ENCODE data around the gene DHX29.
"Not testable (repeated sequence)": the region's sequence is repeated elsewhere in the genome, so short reads cannot be mapped to it uniquely, and the experiment has no call there.

The DHX29 gene

DNA sequence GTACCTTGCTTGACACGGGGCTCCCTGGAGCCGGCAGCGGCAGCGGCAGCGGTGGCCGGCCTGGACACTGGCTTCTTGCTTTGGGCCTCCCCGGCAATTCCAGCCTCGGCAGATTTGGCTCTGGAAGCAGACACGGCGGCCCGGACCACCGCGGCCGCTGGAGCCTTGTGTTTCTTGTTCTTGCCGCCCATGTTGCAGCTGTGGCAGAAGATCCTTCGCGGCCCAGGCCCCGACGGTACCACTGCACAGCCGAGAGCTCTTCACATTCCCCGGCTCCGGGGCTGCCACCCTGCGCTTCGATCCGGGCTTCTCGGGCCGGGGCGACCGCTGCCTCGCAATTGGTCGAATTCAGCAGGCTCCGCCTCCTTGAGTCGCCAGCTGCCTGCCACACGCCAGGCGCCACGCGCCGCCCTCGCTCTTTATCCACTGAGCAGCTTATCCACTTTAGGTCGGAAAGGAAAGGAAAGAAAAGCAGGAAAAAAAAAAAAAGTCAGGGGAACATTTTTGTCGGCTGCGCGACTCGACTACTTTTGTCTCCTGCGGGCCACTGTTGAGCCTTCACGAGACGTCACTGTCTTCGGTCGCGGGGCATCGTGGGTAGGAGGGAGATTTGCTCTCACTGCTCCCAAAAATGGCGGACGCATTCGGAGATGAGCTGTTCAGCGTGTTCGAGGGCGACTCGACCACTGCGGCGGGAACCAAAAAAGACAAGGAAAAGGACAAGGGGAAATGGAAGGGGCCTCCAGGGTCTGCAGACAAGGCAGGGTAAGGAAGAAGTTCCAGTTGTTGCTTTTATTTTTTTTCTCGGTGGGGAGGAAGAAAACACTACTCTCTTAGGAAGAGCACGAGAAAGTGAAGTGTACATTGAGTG lies at the start of gene DHX29, which contains the start of gene MTREX:
DHX29 (minus strand) TSS at position 312 of the 871 bp plus-strand sequence; CDS start at position 191, 121 bp downstream.
MTREX (plus strand) TSS at position 607 of the 871 bp plus-strand sequence; CDS start at position 632, 25 bp downstream.
- peak; percentile 77 for DNase-seq

- no peak for DNase-seq
Observed at GRCh38 chr5:55356896-55357295, 49.4 kb upstream of the DHX29 start.

GRCh38 chr5:55350754-55351153 lies 43.3 kb upstream of the DHX29 start:
- no peak for DNase-seq

DNA sequence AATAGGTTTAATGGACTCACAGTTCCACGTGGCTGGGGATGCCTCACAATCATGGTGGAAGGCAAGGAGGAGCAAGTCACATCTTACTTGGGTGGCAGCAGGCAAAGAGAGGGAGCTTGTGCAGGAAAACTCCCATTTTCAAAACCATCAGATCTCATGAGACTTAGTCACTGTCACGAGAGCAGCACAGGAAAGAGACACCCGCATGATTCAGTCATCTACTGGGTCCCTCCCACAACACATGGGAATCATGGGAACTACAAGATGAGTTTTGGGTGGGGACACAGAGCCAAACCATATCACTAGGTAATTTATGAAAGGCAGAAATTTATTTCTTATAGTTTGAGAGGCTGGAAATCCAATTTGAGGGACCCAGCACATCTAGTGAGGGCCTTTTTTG lies 40.3 kb upstream of the DHX29 start:
- DNase-seq: no peak

- DNase-seq: no peak
Observed at GRCh38 chr5:55345327-55345726, 37.8 kb upstream of the DHX29 start.

- no peak for DNase-seq
Observed at GRCh38 chr5:55344392-55344992, 37.0 kb upstream of the DHX29 start.

DNA sequence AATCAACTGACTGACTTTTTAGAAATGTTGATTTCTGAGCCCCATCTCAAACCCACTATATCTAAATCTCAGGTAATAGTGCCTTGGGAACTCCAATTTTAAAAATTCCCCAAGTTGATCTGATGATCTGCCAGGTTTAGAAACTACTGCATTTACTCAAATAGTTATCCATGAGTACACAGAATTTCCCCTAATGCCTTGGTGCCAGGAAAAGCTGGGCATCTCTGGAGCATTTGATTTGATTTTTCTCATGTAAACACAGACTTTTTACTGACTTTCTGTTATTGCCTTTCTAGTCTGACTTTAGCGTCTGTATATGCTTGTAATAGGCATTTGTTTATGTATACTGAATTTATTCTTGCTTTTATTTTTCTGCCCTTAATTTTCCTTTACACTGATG lies 36.1 kb upstream of the DHX29 start:
- DNase-seq: no peak

DNA sequence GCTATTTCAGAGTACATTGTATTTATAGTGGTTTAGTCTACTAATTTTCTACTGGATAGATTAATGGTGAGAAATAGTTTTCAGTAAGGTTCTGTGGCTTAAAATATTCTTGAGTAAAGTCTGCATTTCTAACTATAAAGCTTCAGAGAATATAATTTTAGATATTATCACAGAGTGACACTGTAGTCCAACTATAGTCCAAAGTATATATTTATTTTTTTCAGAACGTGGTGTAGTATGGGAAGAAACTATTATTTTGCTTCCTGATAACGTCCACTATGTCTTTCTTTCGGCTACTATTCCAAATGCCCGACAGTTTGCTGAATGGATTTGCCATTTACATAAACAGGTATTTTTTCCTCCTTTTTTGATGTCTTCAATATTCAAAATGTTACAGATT lies 35.6 kb upstream of the DHX29 start:
- DNase-seq: no peak

DNA sequence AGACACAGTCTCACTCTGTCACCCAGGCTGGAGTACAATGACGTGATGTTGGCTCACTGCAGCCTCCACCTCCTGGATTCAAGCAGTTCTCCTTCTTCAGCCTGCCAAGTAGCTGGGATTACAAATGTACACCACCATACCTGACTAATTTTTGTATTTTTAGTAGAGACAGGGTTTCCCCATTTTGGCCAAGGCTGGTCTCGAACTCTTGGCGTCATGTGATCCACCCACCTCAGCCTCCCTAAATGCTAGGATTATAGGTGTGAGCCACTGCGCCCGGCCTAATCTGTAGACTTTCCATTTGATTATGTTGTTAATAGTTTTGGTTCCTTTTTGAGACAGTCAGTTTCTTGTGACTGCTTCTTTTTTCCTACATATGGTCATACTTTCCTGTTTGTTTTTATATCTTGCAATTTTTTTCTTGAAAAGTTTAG lies 31.3 kb upstream of the DHX29 start:
- no peak for DNase-seq

DNA sequence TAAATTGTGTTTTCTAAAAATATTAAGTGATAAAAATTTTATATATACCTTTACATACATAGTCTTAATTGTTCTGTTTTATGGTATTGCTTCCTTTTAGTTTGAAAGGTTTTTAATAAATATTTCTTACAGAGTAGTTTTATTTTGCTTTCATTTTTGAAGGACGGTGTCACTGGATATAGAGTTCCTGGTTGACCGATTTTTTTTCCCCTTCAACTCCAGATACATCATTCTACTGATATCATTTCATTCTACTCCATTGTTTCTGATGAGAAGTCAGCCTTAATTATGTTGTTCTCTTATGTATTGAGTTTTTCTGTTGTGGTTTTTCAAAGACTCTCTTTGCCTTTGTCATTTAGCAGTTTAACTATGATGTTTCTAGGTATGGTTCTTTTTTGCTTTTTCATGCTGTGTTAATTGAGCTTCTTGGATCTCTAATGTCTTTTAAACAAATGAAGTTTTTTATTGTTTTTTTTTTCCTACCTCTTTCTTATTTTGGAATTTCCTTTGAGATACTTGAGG lies 30.7 kb upstream of the DHX29 start:
- DNase-seq: no peak

- DNase-seq: no peak
Observed at GRCh38 chr5:55333811-55334210, 26.3 kb upstream of the DHX29 start.

DNA sequence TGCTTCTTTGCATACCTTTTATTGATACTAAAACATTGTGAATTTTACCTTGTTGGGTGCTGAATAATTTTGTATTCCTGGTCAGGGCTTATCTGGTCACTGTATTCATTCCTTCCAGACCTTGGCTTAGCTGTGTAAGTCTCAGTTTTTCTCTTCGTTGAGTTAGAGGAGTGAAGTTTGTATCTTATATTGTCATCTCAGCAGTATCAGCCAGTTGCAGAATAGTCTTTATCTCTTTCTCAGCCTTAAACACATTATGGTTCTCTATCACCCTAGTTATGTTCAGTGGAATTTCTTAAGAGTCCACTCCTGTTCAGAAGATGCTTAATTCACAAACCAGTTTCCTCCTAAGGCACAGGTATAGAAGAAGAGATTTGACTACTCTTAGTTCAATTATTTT lies 25.5 kb upstream of the DHX29 start:
- DNase-seq: no peak

DNA sequence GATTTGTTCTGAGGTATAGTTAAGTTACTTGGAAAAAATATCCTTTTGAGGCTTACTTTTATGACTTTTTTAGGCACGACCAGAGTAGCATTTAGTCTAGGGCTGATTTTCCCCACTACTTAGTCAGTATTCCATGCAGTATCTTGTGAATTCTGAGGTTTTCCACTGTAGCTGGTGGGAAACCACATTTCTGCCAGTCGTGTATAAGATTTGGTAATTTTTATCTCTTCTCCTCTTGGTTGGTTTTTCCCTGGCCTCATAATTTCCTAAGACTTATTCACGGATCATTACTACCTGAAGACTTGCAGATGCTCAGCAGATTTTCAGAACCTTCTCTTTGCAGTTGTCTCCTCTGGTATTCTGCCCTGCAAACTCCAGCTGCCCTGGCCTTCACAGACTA lies 23.8 kb upstream of the DHX29 start:
- DNase-seq: no peak

DNA sequence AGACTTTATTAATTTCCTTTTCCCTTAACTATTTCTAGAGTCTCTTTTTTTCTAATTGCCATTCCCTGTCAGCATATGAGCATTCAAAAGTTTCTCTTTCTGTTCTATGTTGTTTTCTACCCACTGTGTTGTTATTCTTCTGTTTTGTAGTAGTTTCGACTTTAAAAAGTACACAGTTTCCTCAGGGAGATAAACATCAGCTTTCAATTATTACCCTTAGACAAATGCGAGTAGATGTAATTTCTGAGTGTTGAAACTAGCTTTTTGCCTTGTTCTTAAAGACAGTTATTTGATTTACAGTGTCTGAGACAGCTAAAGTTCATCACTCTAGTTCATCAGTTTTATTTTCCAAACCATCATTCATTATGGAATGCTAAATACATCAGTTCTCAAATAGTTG lies 19.8 kb upstream of the DHX29 start:
- no peak for DNase-seq

GRCh38 chr5:55325621-55326020 lies 18.1 kb upstream of the DHX29 start:
- DNase-seq: no peak

DNA sequence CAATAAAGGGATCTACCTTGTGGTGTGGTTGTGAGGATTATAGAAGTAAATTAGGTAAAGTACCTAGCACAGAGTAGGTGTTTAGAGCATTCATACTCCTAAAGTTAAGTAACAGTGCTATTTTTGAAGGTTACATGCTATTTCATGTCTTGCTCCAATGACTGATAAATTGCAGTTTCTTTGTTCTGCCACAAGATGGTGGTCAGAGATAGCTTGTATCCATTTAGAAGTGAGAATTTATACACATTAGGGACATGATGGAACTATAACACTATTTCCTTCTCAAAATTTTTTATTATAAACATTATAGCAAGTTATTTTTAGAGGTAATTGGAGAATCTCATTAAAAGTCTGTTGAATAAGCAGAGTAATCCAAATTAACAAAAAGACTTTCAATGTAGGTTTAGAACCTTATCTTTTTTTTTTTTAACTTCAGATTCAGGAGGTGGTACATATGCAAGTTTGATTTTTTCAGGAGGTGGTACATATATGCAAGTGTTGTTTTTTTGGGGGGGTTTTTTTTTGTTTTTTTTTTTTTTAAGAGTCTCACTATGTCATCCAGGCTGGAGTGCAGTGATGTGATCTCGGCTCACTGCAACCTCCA lies 17.4 kb upstream of the DHX29 start:
- DNase-seq: no peak

DNA sequence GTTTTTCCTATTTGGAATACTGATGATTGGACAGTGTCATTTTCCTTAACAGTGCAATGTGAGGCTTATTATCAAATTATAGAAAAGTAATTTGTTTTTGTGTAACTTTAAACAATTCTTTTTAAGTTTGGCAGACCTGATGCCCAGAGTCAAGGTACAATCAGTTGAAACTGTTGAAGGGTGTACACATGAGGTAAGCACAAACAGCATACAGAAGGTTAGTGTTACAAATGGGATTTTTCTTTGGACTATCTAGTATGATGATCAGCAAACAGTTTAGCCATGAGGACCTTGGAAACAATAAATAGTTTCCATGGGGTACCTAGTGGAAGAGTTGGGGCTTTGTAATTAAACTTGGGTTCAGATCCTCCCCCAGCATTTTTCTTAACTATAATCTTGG lies 16.5 kb upstream of the DHX29 start:
- no peak for DNase-seq

DNA sequence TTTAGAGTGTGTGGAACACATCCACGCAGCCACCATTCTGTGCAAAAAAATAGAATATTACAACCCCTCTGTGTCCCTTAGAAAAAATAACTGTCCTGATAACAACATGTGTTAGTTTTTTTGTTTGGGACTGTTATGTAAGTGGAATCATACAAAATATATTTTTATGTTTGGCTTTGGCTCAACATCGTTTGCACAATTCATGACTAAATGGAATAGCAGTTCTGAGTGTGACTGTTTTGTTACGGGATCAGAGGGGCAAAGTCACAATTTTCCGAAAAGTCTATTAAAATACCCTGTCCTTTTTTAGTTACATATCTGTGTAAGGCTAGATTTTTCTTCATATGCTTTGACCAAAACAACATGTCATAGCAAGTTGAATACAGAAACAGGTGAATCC lies 13.1 kb upstream of the DHX29 start:
- DNase-seq: no peak

GRCh38 chr5:55319491-55319890 lies 12.0 kb upstream of the DHX29 start:
- no peak for DNase-seq

- DNase-seq: not testable (repeated sequence)
Observed at GRCh38 chr5:55318237-55318636, 10.7 kb upstream of the DHX29 start.

- no peak for DNase-seq
Observed at GRCh38 chr5:55316837-55317236, 9.3 kb upstream of the DHX29 start.

DNA sequence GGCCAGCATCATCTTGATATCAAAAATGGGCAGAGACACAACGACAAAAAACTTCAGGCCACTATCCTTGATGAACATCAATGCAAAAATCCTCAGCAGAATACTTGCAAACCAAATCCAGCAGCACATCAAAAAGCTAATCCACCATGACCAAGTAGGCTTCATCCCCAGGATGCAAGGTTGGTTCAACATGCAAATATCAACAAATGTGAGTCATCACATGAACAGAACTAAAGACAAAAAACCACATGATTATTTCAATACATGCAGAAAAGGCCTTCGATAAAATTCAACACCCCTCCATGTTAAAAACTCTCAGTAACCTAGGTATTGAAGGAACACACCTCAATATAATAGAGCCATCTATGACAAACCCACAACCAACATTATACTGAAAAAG lies 8.8 kb upstream of the DHX29 start:
- DNase-seq: no peak

DNA sequence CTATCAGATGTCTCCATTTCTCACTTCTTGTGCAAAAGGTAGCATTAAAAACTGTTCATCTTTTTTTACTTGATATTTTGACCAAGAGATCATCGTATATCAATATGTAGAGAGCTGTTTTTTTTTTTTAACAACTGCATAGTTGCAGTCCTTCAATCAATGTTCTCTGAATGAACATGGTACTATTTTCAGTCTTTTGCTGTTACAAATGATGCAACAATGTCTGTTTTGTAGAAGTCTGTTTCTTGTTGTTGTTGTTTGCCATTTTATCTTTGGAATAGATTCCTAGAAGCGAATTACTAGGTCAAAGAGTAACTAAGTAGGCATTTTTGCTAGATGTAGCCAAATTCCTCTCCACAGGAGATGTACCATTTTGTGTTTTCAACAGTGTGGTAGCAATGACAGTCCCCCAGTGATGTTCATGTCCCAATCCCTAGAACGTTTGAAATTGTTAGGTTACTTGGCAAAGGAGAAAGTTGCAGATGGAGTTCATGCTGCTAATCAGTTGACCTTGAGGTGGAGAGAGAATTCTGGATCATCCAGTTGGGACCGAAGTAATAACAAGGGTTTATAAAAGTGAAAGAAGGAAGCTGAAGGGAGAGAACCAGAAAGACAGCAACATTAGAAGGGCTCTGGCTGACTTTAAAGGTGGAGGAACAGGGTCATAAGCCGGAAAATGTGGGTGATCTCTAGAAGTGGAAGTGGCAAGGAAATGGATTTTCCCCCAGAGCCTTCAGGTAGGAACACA lies 6.5 kb upstream of the DHX29 start:
- DNase-seq: no peak
